Measurements from ENCODE around the gene VIPR1.

- TF ChIP-seq CTCF (IDR thresholded peaks at IDR 0.05 in 4 of 5, conservative IDR thresholded peaks at IDR 0.05 in 1 of 5) (peak; percentile 48 to 73 (median 56)), POLR2A (IDR thresholded peaks at IDR 0.05) (no peak)
Measured at GRCh38 chr3:42539871-42540714, 37.6 kb downstream of the VIPR1 start.
